Endothelial cell of umbilical vein (primary cell): ENCODE results near the gene USP25. TPM values are rescaled to one million over a fixed set of nuclear protein-coding genes. Genes with fewer than 3 reads are reported as not detected.

ENCODE experiments used
- BruUV-seq: library from RNA; stranded (reverse); fragments of 400-500 nt; replicated peaks from 2 replicates; lab custom pipeline; 2021; lab: Mats Ljungman, UMichigan
- CTCF ChIA-PET: fragments of 300-600, 350-600 bp; sonication (Branson Sonifier 250); formaldehyde crosslinking; loops from one replicate; lab custom pipeline; 2021; ENCODE audit warnings: antibody characterized with exemption, inconsistent platforms; lab: Charles Lee
- POLR2A ChIA-PET: fragments of 300-600, 350-600 bp; sonication (Branson Sonifier 250); formaldehyde crosslinking; loops from one replicate; lab custom pipeline; 2021; ENCODE audit warnings: antibody characterized with exemption, inconsistent platforms; lab: Charles Lee
- DNase-seq: peaks from one replicate; pipeline ENCODE4 v3.0.0-alpha.2; 2011; ENCODE audit warnings: low read depth, low spot score
- FAIRE-seq: peaks from 2 replicates; lab custom pipeline; 2011; peaks lifted over from hg19 to GRCh38; lab: Jason Lieb, UNC
- H2AFZ ChIP-seq: 2 replicates; pipeline ENCODE4 v1.6.0; 2012; ENCODE audit warnings: low read depth, low read length, control low read depth, inconsistent platforms
- H3K27ac ChIP-seq: 2 replicates; pipeline ENCODE4 v1.5.1; 2011; ENCODE audit warnings: low read depth, mild to moderate bottlenecking, control low read depth, low read length, moderate library complexity; ENCODE audit not compliant: insufficient read depth
- H3K27me3 ChIP-seq, 2 experiments: 2 replicates each; pipeline versions ENCODE4 v1.6.0 to v1.6.1; 2011; ENCODE audit warnings: low read length in 2 of 2, mixed read lengths in 1 of 2; ENCODE audit not compliant: control insufficient read depth in 2 of 2, insufficient read depth in 2 of 2
- H3K36me3 ChIP-seq, 2 experiments: 2 replicates in 1 of 2; 3 replicates in 1 of 2; pipeline ENCODE4 v1.5.1; 2011; ENCODE audit warnings: low read length in 2 of 2, mild to moderate bottlenecking in 1 of 2, moderate library complexity in 1 of 2; ENCODE audit not compliant: control insufficient read depth in 2 of 2, insufficient read depth in 2 of 2; ENCODE audit errors: extremely low read depth in 1 of 2
- H3K4me1 ChIP-seq: 3 replicates; pipeline ENCODE4 v1.5.1; 2011; ENCODE audit warnings: mild to moderate bottlenecking, low read length; ENCODE audit not compliant: control insufficient read depth, insufficient read depth; ENCODE audit errors: extremely low read depth
- H3K4me2 ChIP-seq: 2 replicates; pipeline ENCODE4 v1.6.1; 2011; ENCODE audit warnings: low read length, control low read depth, mixed read lengths; ENCODE audit not compliant: insufficient read depth
- H3K4me3 ChIP-seq, 3 experiments: fragments of 200-600 bp in 1 of 3; sonication (generic), shearing (Covaris generic) in 1 of 3; replicated peaks in 1 of 3; 2 replicates each; pipeline ENCODE4 v1.5.1; 2011 to 2016; ENCODE audit warnings: control low read depth in 3 of 3, low read length in 3 of 3, mild to moderate bottlenecking in 2 of 3, inconsistent platforms in 1 of 3, low read depth in 1 of 3, moderate library complexity in 1 of 3; ENCODE audit not compliant: insufficient read depth in 1 of 3
- H3K79me2 ChIP-seq: 2 replicates; pipeline ENCODE4 v1.6.0; 2012; ENCODE audit warnings: low read length, inconsistent platforms; ENCODE audit not compliant: control insufficient read depth, insufficient read depth
- H3K9ac ChIP-seq: replicated peaks from 2 replicates; pipeline ENCODE3; 2011; ENCODE audit warnings: low read length, control low read depth; ENCODE audit not compliant: insufficient read depth; ENCODE audit errors: extremely low read depth
- H3K9me1 ChIP-seq: replicated peaks from 3 replicates; pipeline ENCODE4 v1.6.0; 2011; ENCODE audit warnings: mild to moderate bottlenecking, low read length; ENCODE audit not compliant: control insufficient read depth, insufficient read depth; ENCODE audit errors: extremely low read depth
- H3K9me3 ChIP-seq: replicated peaks from 2 replicates; pipeline ENCODE4 v1.5.1; 2012; ENCODE audit warnings: low read length, inconsistent platforms; ENCODE audit not compliant: control insufficient read depth, insufficient read depth
- H4K20me1 ChIP-seq: replicated peaks from 2 replicates; pipeline ENCODE3; 2011; ENCODE audit warnings: mild to moderate bottlenecking, low read length; ENCODE audit not compliant: control insufficient read depth, insufficient read depth; ENCODE audit errors: extremely low read depth
- CTCF ChIP-seq, 2 donors: IDR thresholded peaks; 1 replicate in 1 of 2; 2 replicates in 1 of 2; pipeline ENCODE4 v1.5.1; 2011; ENCODE audit warnings: low read length in 2 of 2, mild to moderate bottlenecking in 2 of 2, moderate library complexity in 2 of 2, control low read depth in 1 of 2, inconsistent platforms in 1 of 2, low read depth in 1 of 2; ENCODE audit not compliant: insufficient read depth in 1 of 2; ENCODE audit errors: extremely low read depth in 1 of 2
- EZH2 ChIP-seq: IDR thresholded peaks from 2 replicates; pipeline ENCODE4 v1.6.1; 2012; ENCODE audit warnings: borderline replicate concordance, low read depth, mild to moderate bottlenecking, moderate library complexity, low read length, inconsistent platforms; ENCODE audit not compliant: severe bottlenecking
- FOS ChIP-seq: IDR thresholded peaks from 2 replicates; pipeline ENCODE4 v1.6.1; 2011; ENCODE audit warnings: mild to moderate bottlenecking, low read length, moderate library complexity, borderline replicate concordance; ENCODE audit not compliant: insufficient read depth
- GATA2 ChIP-seq: IDR thresholded peaks from 2 replicates; pipeline ENCODE4 v1.7.0; 2011; ENCODE audit warnings: low read depth, mild to moderate bottlenecking, moderate library complexity, mixed read lengths, low read length; ENCODE audit not compliant: insufficient read length, insufficient read depth
- JUN ChIP-seq: IDR thresholded peaks from 2 replicates; pipeline ENCODE4 v1.6.1; 2011; ENCODE audit warnings: borderline replicate concordance, low read depth; ENCODE audit not compliant: insufficient read length, insufficient read depth
- MAX ChIP-seq: IDR thresholded peaks from 2 replicates; pipeline ENCODE4 v1.6.1; 2011; ENCODE audit not compliant: insufficient read depth, insufficient read length
- POLR2A ChIP-seq: IDR thresholded peaks from 2 replicates; pipeline ENCODE4 v1.6.1; 2012; ENCODE audit warnings: low read depth, mild to moderate bottlenecking, control low read depth, low read length
- dilution Hi-C: fragments of 300-500 bp; cut with MboI; formaldehyde crosslinking; loops from one replicate; pipeline ENCODE4 v1.15.0; 2019; ENCODE audit warnings: low sequenced_read_pairs; ENCODE audit not compliant: extremely low pct_ligation_motif_present
- intact Hi-C: fragments of 100-400 bp; cut with micrococcal nuclease; formaldehyde crosslinking; loops from one replicate; pipeline ENCODE4 v1.10.0; 2022
- polyA plus RNA-seq, 4 experiments: library from polyadenylated mRNA; depleted of rRNA in 3 of 4; stranded (reverse) in 3 of 4; unstranded in 1 of 4; fragments of >200 nt; gene quantifications; 2 replicates each; pipeline versions ENCODE4 v1.2.1 to v1.2.3, GENCODE V29; 2011 to 2012; ENCODE audit warnings: missing spikeins in 1 of 4
- total RNA-seq: library from RNA; stranded (reverse); gene quantifications from 2 replicates; pipeline ENCODE4 v1.2.3, GENCODE V29; 2021

Gene USP25
- total and polyA plus RNA-seq, 2 donors (not counting 3 experiments of a cell fraction or from before 2014, with no cell fraction given), result 14.4 to 67.5 TPM

GRCh38 chr21:15849927-15850326 lies 120.1 kb downstream of the USP25 start:
- peaks cover 0 to 2% of the 10 kb centered on the region in 2 experiments for H3K36me3 ChIP-seq
- H3K79me2 ChIP-seq, result peaks cover 10% of the 10 kb centered on the region
- no TSS peak for BruUV-seq
- H3K4me1 ChIP-seq, result peaks cover 56% of the 10 kb centered on the region
- peak overlapping the region; percentile 86 for H3K27ac ChIP-seq
- no peaks in the 10 kb centered on the region for H3K9me3 ChIP-seq
- H3K27me3 ChIP-seq, result no peaks in the 10 kb centered on the region
- dilution Hi-C loops, result no loop called here
- no peak overlapping the region for H3K4me3 ChIP-seq
- FAIRE-seq (no peak), DNase-seq (no peak)
- POLR2A ChIA-PET, result interaction anchor here (0.7 kb wide), 1 partner anchor 451 kb away, joined by 3 read pairs; no protein-coding TSS in a partner anchor
- no peak overlapping the region for H3K4me2 ChIP-seq
- H3K9ac ChIP-seq, result peak overlapping the region; percentile 34
- no peak overlapping the region for H2AFZ ChIP-seq
- intact Hi-C loops, result loop anchor here (1.0 to 10.0 kb wide), 5 partner anchors 117 to 785 kb away; partner anchors contain the start of gene NRIP1
- CTCF ChIA-PET, result interaction anchor here (1.3 kb wide), 1 partner anchor 13 kb away, joined by 3 read pairs; no protein-coding TSS in a partner anchor
- TF ChIP-seq EZH2 (no peak), JUN (no peak), POLR2A (no peak), FOS (no peak), CTCF (IDR thresholded peaks at IDR 0.05; ENCODE audit: extremely low read depth in 1 of 2, insufficient read depth in 1 of 2, low read depth in 1 of 2, low read length in 2 of 2) (no peak), MAX (no peak), GATA2 (no peak)
- H4K20me1 ChIP-seq, result no peaks in the 10 kb centered on the region
- H3K9me1 ChIP-seq, result no peaks in the 10 kb centered on the region
